ENCODE data around the gene GNG13.

- TF ChIP-seq CTCF (IDR thresholded peaks at IDR 0.05): no peak
- TF ChIP-seq EP300 (IDR thresholded peaks at IDR 0.05): no peak
- no peak for TF ChIP-seq POLR2A (IDR thresholded peaks at IDR 0.05)
- TF ChIP-seq POLR2AphosphoS5 (IDR thresholded peaks at IDR 0.05): no peak
These were observed 3.5 kb downstream of the GNG13 start for GRCh38 chr16:797120-797420.

All from suprapubic skin (tissue), 4 donors.